Gastroesophageal sphincter (tissue), 4 donors: ENCODE data around the gene IQGAP1. TPM values are rescaled to one million over a fixed set of nuclear protein-coding genes. Genes with fewer than 3 reads are reported as not detected.

Source experiments
- ATAC-seq: fragments of 150-250 bp; one replicate; pipeline ENCODE4 v1.9.1; 2016; ENCODE audit warnings: mild to moderate bottlenecking, moderate library complexity
- H3K27ac ChIP-seq, 4 donors: fragments of 200-600 bp; sonication (generic) in 3 of 4; 1 replicate in 3 of 4; 2 replicates in 1 of 4; pipeline ENCODE4 v1.5.1; 2016 to 2019
- H3K27me3 ChIP-seq: fragments of 200-600 bp; sonication (generic); one replicate; pipeline ENCODE4 v1.5.1; 2019
- H3K36me3 ChIP-seq, 2 donors: fragments of 200-600 bp; sonication (generic); one replicate each; pipeline ENCODE4 v1.5.1; 2019; ENCODE audit warnings: control low read depth in 1 of 2
- H3K4me1 ChIP-seq, 3 donors: fragments of 200-600 bp; sonication (generic); 1 replicate in 2 of 3; 2 replicates in 1 of 3; pipeline ENCODE4 v1.5.1; 2016 to 2019; ENCODE audit warnings: control low read depth in 2 of 3
- H3K4me3 ChIP-seq, 2 donors: fragments of 200-600 bp; sonication (generic); one replicate each; pipeline ENCODE4 v1.5.1; 2019; ENCODE audit warnings: mild to moderate bottlenecking in 1 of 2, moderate library complexity in 1 of 2
- H3K9me3 ChIP-seq, 3 donors: fragments of 200-600 bp; sonication (generic); one replicate each; pipeline ENCODE4 v1.5.1; 2017 to 2019; ENCODE audit warnings: control low read depth in 2 of 3
- EP300 ChIP-seq: sonication (generic); formaldehyde crosslinking; IDR thresholded peaks from one replicate; pipeline ENCODE4 v1.6.1; 2017; ENCODE audit warnings: antibody characterized with exemption, mild to moderate bottlenecking
- POLR2A ChIP-seq, 2 donors: fragments of 450-650 bp; IDR thresholded peaks; one replicate each; pipeline ENCODE4 v1.6.1; 2017; ENCODE audit warnings: antibody characterized with exemption in 2 of 2, mild to moderate bottlenecking in 2 of 2, moderate library complexity in 1 of 2
- POLR2AphosphoS5 ChIP-seq: sonication (generic); formaldehyde crosslinking; IDR thresholded peaks from one replicate; pipeline ENCODE4 v1.6.1; 2017; ENCODE audit warnings: antibody characterized with exemption
- WGBS, 2 donors: methylation state at CpG; one replicate each; pipeline ENCODE4 v1.1.5; 2018; ENCODE audit warnings: low coverage in 1 of 2; 5-methylcytosine and 5-hydroxymethylcytosine counted together
- total RNA-seq, 4 donors: library from RNA; depleted of rRNA; stranded (reverse); fragments of >200 nt; gene quantifications; one replicate each; pipeline ENCODE4 v1.1.0, GENCODE V29; 2016
- TF ChIP-seq, protein P1 (sequence below), 4 experiments: fragments of 200-600 bp in 2 of 4; fragments of 450-650 bp in 2 of 4; sonication (generic) in 1 of 4; IDR thresholded peaks; one replicate each; pipeline ENCODE4 v1.5.1; 2017 to 2019; ENCODE audit warnings: antibody characterized with exemption in 4 of 4, mild to moderate bottlenecking in 2 of 4, moderate library complexity in 2 of 4

IQGAP1 gene
- total RNA-seq, 4 donors from 2014 or later: 210 to 360 (median 245) TPM

- TF ChIP-seq POLR2A (IDR thresholded peaks at IDR 0.05) (no peak), POLR2AphosphoS5 (no peak), EP300 (no peak)
- TF ChIP-seq, protein P1, sequence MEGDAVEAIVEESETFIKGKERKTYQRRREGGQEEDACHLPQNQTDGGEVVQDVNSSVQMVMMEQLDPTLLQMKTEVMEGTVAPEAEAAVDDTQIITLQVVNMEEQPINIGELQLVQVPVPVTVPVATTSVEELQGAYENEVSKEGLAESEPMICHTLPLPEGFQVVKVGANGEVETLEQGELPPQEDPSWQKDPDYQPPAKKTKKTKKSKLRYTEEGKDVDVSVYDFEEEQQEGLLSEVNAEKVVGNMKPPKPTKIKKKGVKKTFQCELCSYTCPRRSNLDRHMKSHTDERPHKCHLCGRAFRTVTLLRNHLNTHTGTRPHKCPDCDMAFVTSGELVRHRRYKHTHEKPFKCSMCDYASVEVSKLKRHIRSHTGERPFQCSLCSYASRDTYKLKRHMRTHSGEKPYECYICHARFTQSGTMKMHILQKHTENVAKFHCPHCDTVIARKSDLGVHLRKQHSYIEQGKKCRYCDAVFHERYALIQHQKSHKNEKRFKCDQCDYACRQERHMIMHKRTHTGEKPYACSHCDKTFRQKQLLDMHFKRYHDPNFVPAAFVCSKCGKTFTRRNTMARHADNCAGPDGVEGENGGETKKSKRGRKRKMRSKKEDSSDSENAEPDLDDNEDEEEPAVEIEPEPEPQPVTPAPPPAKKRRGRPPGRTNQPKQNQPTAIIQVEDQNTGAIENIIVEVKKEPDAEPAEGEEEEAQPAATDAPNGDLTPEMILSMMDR (IDR thresholded peaks at IDR 0.05): no peak
- no peak overlapping the region for H3K27ac ChIP-seq
- 78 to 87% methylated on average over 2 of the region's 2 CpGs for WGBS, 2 donors
- H3K4me3 ChIP-seq: no peak overlapping the region
- H3K36me3 ChIP-seq: peaks cover 6 to 99% of the 10 kb centered on the region in 2 donors
- peaks cover 0 to 19% (median 10%) of the 10 kb centered on the region in 3 donors for H3K4me1 ChIP-seq
- ATAC-seq: no peak
- H3K27me3 ChIP-seq: no peaks in the 10 kb centered on the region
- no peaks in the 10 kb centered on the region for H3K9me3 ChIP-seq
Observed at GRCh38 chr15:90469723-90470122, 81.7 kb downstream of the IQGAP1 start.

- no peak for ATAC-seq
- H3K4me1 ChIP-seq: peaks cover 0 to 12% (median 3%) of the 10 kb centered on the region in 3 donors
- TF ChIP-seq EP300 (no peak), POLR2AphosphoS5 (no peak), POLR2A (IDR thresholded peaks at IDR 0.05) (no peak)
- TF ChIP-seq, protein P1 (IDR thresholded peaks at IDR 0.05): no peak
- H3K27me3 ChIP-seq: no peaks in the 10 kb centered on the region
- H3K4me3 ChIP-seq: no peak overlapping the region
- H3K36me3 ChIP-seq: peaks cover 6 to 99% of the 10 kb centered on the region in 2 donors
- no peaks in the 10 kb centered on the region for H3K9me3 ChIP-seq
- no peak overlapping the region for H3K27ac ChIP-seq
- 9 to 38% methylated on average over 1 of the region's 1 CpG for WGBS, 2 donors
Observed at GRCh38 chr15:90470453-90470852, 82.4 kb downstream of the IQGAP1 start.

GRCh38 chr15:90471126-90471525, 83.1 kb downstream of the IQGAP1 start:
- TF ChIP-seq, protein P1 (IDR thresholded peaks at IDR 0.05): no peak
- TF ChIP-seq POLR2AphosphoS5: no peak
- TF ChIP-seq POLR2A (IDR thresholded peaks at IDR 0.05): no peak
- TF ChIP-seq EP300: no peak
- 100% methylated on average over 2 of the region's 3 CpGs; no CpG with 5 or more reads in 1 of the 2 donors for WGBS, 2 donors
- Histone ChIP-seq H3K27me3 (no peaks in the 10 kb centered on the region), H3K4me3 (no peak overlapping the region), H3K9me3 (no peaks in the 10 kb centered on the region), H3K27ac (no peak overlapping the region), H3K36me3 (peaks cover 3 to 98% of the 10 kb centered on the region in 2 donors), H3K4me1 (peaks cover 0 to 5% (median 0%) of the 10 kb centered on the region in 3 donors)
- ATAC-seq: no peak

- Histone ChIP-seq H3K9me3 (no peaks in the 10 kb centered on the region), H3K4me3 (no peak overlapping the region), H3K27me3 (no peaks in the 10 kb centered on the region), H3K27ac (no peak overlapping the region), H3K4me1 (no peaks in the 10 kb centered on the region), H3K36me3 (peaks cover 0 to 98% of the 10 kb centered on the region in 2 donors)
- ATAC-seq: no peak
- TF ChIP-seq, protein P1 (IDR thresholded peaks at IDR 0.05): no peak
- TF ChIP-seq POLR2AphosphoS5 (no peak), POLR2A (IDR thresholded peaks at IDR 0.05) (no peak), EP300 (no peak)
- WGBS, 2 donors: 90% methylated on average over 2 of the region's 4 CpGs; no CpG with 5 or more reads in 1 of the 2 donors
Observed at GRCh38 chr15:90471769-90472168, 83.7 kb downstream of the IQGAP1 start.

- no peak overlapping the region for H3K4me3 ChIP-seq
- H3K4me1 ChIP-seq: peaks cover 0 to 4% (median 0%) of the 10 kb centered on the region in 3 donors
- no peaks in the 10 kb centered on the region for H3K9me3 ChIP-seq
- peaks cover 6 to 99% of the 10 kb centered on the region in 2 donors for H3K36me3 ChIP-seq
- TF ChIP-seq EP300: no peak
- no peak for TF ChIP-seq POLR2AphosphoS5
- no peak for TF ChIP-seq POLR2A (IDR thresholded peaks at IDR 0.05)
- H3K27me3 ChIP-seq: no peaks in the 10 kb centered on the region
- WGBS, 2 donors: 71 to 73% methylated on average over 5 to 8 of the region's 8 CpGs
- no peak for ATAC-seq
- H3K27ac ChIP-seq: no peak overlapping the region
Observed at GRCh38 chr15:90478846-90479481, 90.9 kb downstream of the IQGAP1 start.
